ENCODE results near the gene CSRNP2. TPM values are rescaled to one million over a fixed set of nuclear protein-coding genes. Genes with fewer than 3 reads are reported as not detected.

CSRNP2 gene
- total RNA-seq, 3 donors from 2014 or later: 20.7 to 22.5 (median 21.5) TPM

Other genes with a start within 250 kb of the CSRNP2 start
- gene TMPRSS12, start 240.7 kb downstream of the CSRNP2 start, total RNA-seq: not detected
- gene HIGD1C, start 131.1 kb downstream of the CSRNP2 start, total RNA-seq: not detected
- gene SLC11A2, start 57.2 kb downstream of the CSRNP2 start, total RNA-seq: 10 to 100 TPM; 39.1 to 45.0 (median 39.3) TPM
- 10 to 100 TPM; 40.6 to 47.6 (median 42.5) TPM for gene LETMD1, start 35.3 kb downstream of the CSRNP2 start, total RNA-seq
- 10 to 100 TPM; 32.9 to 33.7 (median 33.1) TPM for gene TFCP2, start 89.5 kb upstream of the CSRNP2 start, total RNA-seq
- 1 to 10 TPM; 4.1 to 8.5 (median 7.2) TPM for gene POU6F1, start 134.5 kb upstream of the CSRNP2 start, total RNA-seq
- gene DAZAP2, start 155.2 kb upstream of the CSRNP2 start, total RNA-seq: 100 to 1,000 TPM; 143 to 145 (median 145) TPM
- gene SMAGP, start 186.8 kb upstream of the CSRNP2 start, total RNA-seq: under 1 TPM; 0.76 to 0.87 (median 0.79) TPM
- gene BIN2, start 240.6 kb upstream of the CSRNP2 start, total RNA-seq: 10 to 100 TPM; 14.7 to 20.9 (median 16.4) TPM